A549 treated with Mapracorat at 1 μM for 4 hours (cell line): ENCODE data around the gene SLC9A6. TPM values are rescaled to one million over a fixed set of nuclear protein-coding genes. Genes with fewer than 3 reads are reported as not detected.

Experiments
- total RNA-seq: library from RNA; stranded (reverse); fragments of 200-300 nt; extraction: Qiagen RNA extraction; gene quantifications from 5 replicates; pipeline ENCODE4 v1.2.3, GENCODE V29; 2022

Gene SLC9A6
- total RNA-seq: 7.1 to 8.9 TPM (median 8.0 TPM) in 5 replicates

GRCh38 chrX:135985157-135985972 lies at the start of gene SLC9A6:
TSS of gene SLC9A6 (plus strand) at chrX:135985435. CDS start at chrX:135985659, 224 bp downstream.

GRCh38 chrX:135973548-135974278 lies 11.5 kb upstream of the SLC9A6 start, which contains the start of gene MMGT1:
TSS of gene MMGT1 (minus strand) at chrX:135973988. CDS start at chrX:135973675, 313 bp downstream.

Other genes with a start within 250 kb of the SLC9A6 start
- gene CT45A3, start 217.2 kb upstream of the SLC9A6 start, total RNA-seq: 0.21 to 0.39 TPM (median 0.27 TPM) in 3 of 5 replicates, not detected in the others
- gene CT45A5, start 199.9 kb upstream of the SLC9A6 start, total RNA-seq: not detected in 5 replicates
- not detected in 5 replicates for gene CT45A6, start 182.6 kb upstream of the SLC9A6 start, total RNA-seq
- not detected in 5 replicates for gene CT45A2, start 165.4 kb upstream of the SLC9A6 start, total RNA-seq
- not detected in 5 replicates for gene CT45A7, start 148.2 kb upstream of the SLC9A6 start, total RNA-seq
- gene CT45A8, start 130.9 kb upstream of the SLC9A6 start, total RNA-seq: not detected in 5 replicates
- not detected in 5 replicates for gene CT45A9, start 113.6 kb upstream of the SLC9A6 start, total RNA-seq
- 0.22 TPM in 2 of 5 replicates, not detected in the others for gene CT45A10, start 92.0 kb upstream of the SLC9A6 start, total RNA-seq
- 0.06 to 0.09 TPM (median 0.07 TPM) in 4 of 5 replicates, not detected in the other for gene SAGE1, start 91.7 kb upstream of the SLC9A6 start, total RNA-seq
- gene MMGT1, start 11.4 kb upstream of the SLC9A6 start, total RNA-seq: 15.8 to 19.2 TPM (median 17.6 TPM) in 5 replicates
- 23.9 to 26.6 TPM (median 24.7 TPM) in 5 replicates for gene FHL1, start 162.1 kb downstream of the SLC9A6 start, total RNA-seq